ENCODE measurements around the gene RHBDF2. TPM values are rescaled to one million over a fixed set of nuclear protein-coding genes. Genes with fewer than 3 reads are reported as not detected.

The RHBDF2 gene
- total RNA-seq, 2 experiments from 2014 or later, result 144 to 173 TPM

GRCh38 chr17:76469076-76469990 is 31.9 kb downstream of the RHBDF2 start:
- Histone ChIP-seq H3K9me2 (ENCODE audit: insufficient read depth, low read length) (no peaks in the 10 kb centered on the region), H3K36me3 (ENCODE audit: insufficient read depth, low read length) (peaks cover 53% of the 10 kb centered on the region), H3K27ac (ENCODE audit: low read depth, low read length, poor library complexity, severe bottlenecking) (no peak overlapping the region), H3K4me3 (ENCODE audit: low read depth, low read length, poor library complexity, severe bottlenecking) (no peak overlapping the region), H4K20me1 (ENCODE audit: insufficient read depth, low read length) (no peaks in the 10 kb centered on the region), H3K79me2 (ENCODE audit: insufficient read depth, low read depth, low read length) (no peaks in the 10 kb centered on the region), H2AFZ (ENCODE audit: low read length) (no peak overlapping the region), H3K9me3 (ENCODE audit: low read length) (no peaks in the 10 kb centered on the region), H3K4me1 (ENCODE audit: insufficient read depth, low read length, poor library complexity, severe bottlenecking) (peaks cover 35% of the 10 kb centered on the region), H3K4me2 (ENCODE audit: low read length) (no peak overlapping the region)
- ChIA-PET POLR2A (no interaction called here), CTCF (ENCODE audit: unreplicated experiment) (interaction anchor here (0.6 kb wide), 1 partner anchor 30 kb away, joined by 3 read pairs; no protein-coding TSS in a partner anchor)
- BruUV-seq (replicated peaks), result no TSS peak
- TF ChIP-seq CTCF (conservative IDR thresholded peaks at IDR 0.05; ENCODE audit: low read length) (no peak), EZH2phosphoT487 (IDR thresholded peaks at IDR 0.05; ENCODE audit: borderline replicate concordance, low read depth, low read length) (no peak)
- intact Hi-C loops (cut with micrococcal nuclease; ENCODE audit: unreplicated experiment), result no loop called here
- DNase-seq (ENCODE audit: low spot score), result no peak

GRCh38 chr17:76468634-76469010 is 32.6 kb downstream of the RHBDF2 start:
- DNase-seq (ENCODE audit: low spot score), result no peak
- ChIA-PET CTCF (ENCODE audit: unreplicated experiment) (interaction anchor here (0.6 to 2.3 kb wide), 2 partner anchors 30 to 35 kb away, joined by 3 to 12 read pairs; no protein-coding TSS in a partner anchor), POLR2A (no interaction called here)
- no peak overlapping the region for H2AFZ ChIP-seq (ENCODE audit: low read length)
- H3K4me3 ChIP-seq (ENCODE audit: low read depth, low read length, poor library complexity, severe bottlenecking), result no peak overlapping the region
- peak overlapping the region; percentile 38 for H3K27ac ChIP-seq (ENCODE audit: low read depth, low read length, poor library complexity, severe bottlenecking)
- H3K9me2 ChIP-seq (ENCODE audit: insufficient read depth, low read length), result no peaks in the 10 kb centered on the region
- intact Hi-C loops (cut with micrococcal nuclease; ENCODE audit: unreplicated experiment), result no loop called here
- no peaks in the 10 kb centered on the region for H3K79me2 ChIP-seq (ENCODE audit: insufficient read depth, low read depth, low read length)
- TF ChIP-seq EZH2phosphoT487 (IDR thresholded peaks at IDR 0.05; ENCODE audit: borderline replicate concordance, low read depth, low read length), result no peak
- no peak for TF ChIP-seq CTCF (conservative IDR thresholded peaks at IDR 0.05; ENCODE audit: low read length)
- H4K20me1 ChIP-seq (ENCODE audit: insufficient read depth, low read length), result no peaks in the 10 kb centered on the region
- H3K4me1 ChIP-seq (ENCODE audit: insufficient read depth, low read length, poor library complexity, severe bottlenecking), result peaks cover 35% of the 10 kb centered on the region
- no TSS peak for BruUV-seq (replicated peaks)
- no peaks in the 10 kb centered on the region for H3K9me3 ChIP-seq (ENCODE audit: low read length)
- H3K36me3 ChIP-seq (ENCODE audit: insufficient read depth, low read length), result peaks cover 46% of the 10 kb centered on the region
- H3K4me2 ChIP-seq (ENCODE audit: low read length), result no peak overlapping the region
